Daoy (cell line): ENCODE data around the gene PURA. TPM values are rescaled to one million over a fixed set of nuclear protein-coding genes. Genes with fewer than 3 reads are reported as not detected.
"Not testable (repeated sequence)": the region's sequence is repeated elsewhere in the genome, so short reads cannot be mapped to it uniquely, and the experiment has no call there.

Source experiments
- DNase-seq: peaks from one replicate; pipeline ENCODE4 v3.0.0-alpha.2; 2015; ENCODE audit warnings: low read depth
- total RNA-seq: library from RNA; depleted of rRNA; stranded (reverse); fragments of >200 nt; shearing (Covaris generic); gene quantifications from 2 replicates; pipeline ENCODE4 v1.2.3, GENCODE V29; 2014

Gene PURA
- total RNA-seq, 1 experiment from 2014 or later, result 7.8 TPM

GRCh38 chr5:140135127-140135526 is 21.2 kb downstream of the PURA start:
- no peak for DNase-seq

- no peak for DNase-seq
Measured at GRCh38 chr5:140136624-140137023, 22.7 kb downstream of the PURA start.

GRCh38 chr5:140140435-140140834 is 26.5 kb downstream of the PURA start:
- no peak for DNase-seq

GRCh38 chr5:140141241-140141640 is 27.3 kb downstream of the PURA start:
- no peak for DNase-seq

- DNase-seq, result no peak
Measured at GRCh38 chr5:140142246-140142645, 28.3 kb downstream of the PURA start.

- no peak for DNase-seq
Measured at GRCh38 chr5:140142856-140143255, 28.9 kb downstream of the PURA start.

- no peak for DNase-seq
Measured at GRCh38 chr5:140143521-140144258, 29.8 kb downstream of the PURA start.

- DNase-seq, result no peak
Measured at GRCh38 chr5:140145256-140145655, 31.3 kb downstream of the PURA start.

GRCh38 chr5:140145818-140146522 is 32.1 kb downstream of the PURA start:
- DNase-seq, result peak; percentile 74

GRCh38 chr5:140146523-140146842 is 32.6 kb downstream of the PURA start:
- no peak for DNase-seq

GRCh38 chr5:140147460-140147859 is 33.6 kb downstream of the PURA start:
- DNase-seq, result no peak

GRCh38 chr5:140148508-140148907 is 34.6 kb downstream of the PURA start:
- DNase-seq, result no peak

GRCh38 chr5:140150201-140150600 is 36.3 kb downstream of the PURA start:
- no peak for DNase-seq

GRCh38 chr5:140151144-140152021 is 37.5 kb downstream of the PURA start:
- DNase-seq, result no peak

GRCh38 chr5:140152022-140152999 is 38.4 kb downstream of the PURA start:
- DNase-seq, result no peak

GRCh38 chr5:140153255-140153654 is 39.3 kb downstream of the PURA start:
- DNase-seq, result no peak

- DNase-seq, result no peak
Measured at GRCh38 chr5:140153905-140154304, 40.0 kb downstream of the PURA start.

GRCh38 chr5:140154710-140155381 is 40.9 kb downstream of the PURA start:
- DNase-seq, result not testable (repeated sequence)

GRCh38 chr5:140157032-140157781 is 43.3 kb downstream of the PURA start:
- peak; percentile 89 for DNase-seq
